Body of pancreas (tissue), 4 donors: Measurements from ENCODE around the gene XRRA1. TPM values are rescaled to one million over a fixed set of nuclear protein-coding genes. Genes with fewer than 3 reads are reported as not detected.

Source experiments
- ATAC-seq: fragments of 150-250 bp; one replicate; pipeline ENCODE4 v1.9.1; 2016
- DNase-seq, 4 donors: peaks; one replicate each; pipeline ENCODE4 v3.0.0-alpha.2; 2019
- H3K27ac ChIP-seq, 4 donors: fragments of 200-600 bp; sonication (generic); 1 replicate in 3 of 4; 2 replicates in 1 of 4; pipeline versions ENCODE4 v1.5.1 to v1.6.1; 2016 to 2019; ENCODE audit warnings: mild to moderate bottlenecking in 1 of 4, mixed read lengths in 1 of 4, moderate library complexity in 1 of 4
- H3K27me3 ChIP-seq, 2 donors: fragments of 200-600 bp; sonication (generic); one replicate each; pipeline ENCODE4 v1.6.0; 2016; ENCODE audit warnings: mild to moderate bottlenecking in 1 of 2
- H3K36me3 ChIP-seq, 2 donors: fragments of 200-600 bp; sonication (generic); replicated peaks in 1 of 2; 2 replicates each; pipeline ENCODE4 v1.5.1; 2016; ENCODE audit warnings: low read depth in 2 of 2; ENCODE audit not compliant: insufficient read depth in 1 of 2
- H3K4me1 ChIP-seq: fragments of 200-600 bp; sonication (generic); one replicate; pipeline ENCODE4 v1.6.0; 2016
- H3K4me3 ChIP-seq, 2 donors: fragments of 200-600 bp; sonication (generic); 1 replicate in 1 of 2; 2 replicates in 1 of 2; pipeline ENCODE4 v1.5.1; 2016 to 2019
- H3K9me3 ChIP-seq, 3 donors: fragments of 200-600 bp; sonication (generic); 1 replicate in 2 of 3; 2 replicates in 1 of 3; pipeline ENCODE4 v1.5.1; 2016
- POLR2A ChIP-seq, 3 donors: fragments of 450-650 bp; IDR thresholded peaks; one replicate each; pipeline ENCODE4 v1.6.1; 2016; ENCODE audit warnings: antibody characterized with exemption in 3 of 3, mild to moderate bottlenecking in 2 of 3
- WGBS, 2 donors: methylation state at CpG; one replicate each; pipeline ENCODE4 v1.1.5; 2017; 5-methylcytosine and 5-hydroxymethylcytosine counted together
- intact Hi-C: fragments of 100-400 bp; cut with DNase I; formaldehyde crosslinking; loops from one replicate; pipeline ENCODE4 v1.15.1; 2023
- total RNA-seq, 2 donors: library from RNA; depleted of rRNA; stranded (reverse); fragments of >200 nt; gene quantifications; one replicate each; pipeline ENCODE4 v1.1.0, GENCODE V29; 2016
- TF ChIP-seq, protein P1 (sequence below), 7 experiments: fragments of 450-650 bp in 4 of 7; fragments of 200-600 bp in 3 of 7; sonication (generic) in 3 of 7; IDR thresholded peaks; one replicate each; pipeline ENCODE4 v1.5.1; 2016 to 2019; ENCODE audit warnings: antibody characterized with exemption in 7 of 7

Gene XRRA1
- total RNA-seq, 2 donors from 2014 or later, result 15.6 to 35.3 TPM

DNA sequence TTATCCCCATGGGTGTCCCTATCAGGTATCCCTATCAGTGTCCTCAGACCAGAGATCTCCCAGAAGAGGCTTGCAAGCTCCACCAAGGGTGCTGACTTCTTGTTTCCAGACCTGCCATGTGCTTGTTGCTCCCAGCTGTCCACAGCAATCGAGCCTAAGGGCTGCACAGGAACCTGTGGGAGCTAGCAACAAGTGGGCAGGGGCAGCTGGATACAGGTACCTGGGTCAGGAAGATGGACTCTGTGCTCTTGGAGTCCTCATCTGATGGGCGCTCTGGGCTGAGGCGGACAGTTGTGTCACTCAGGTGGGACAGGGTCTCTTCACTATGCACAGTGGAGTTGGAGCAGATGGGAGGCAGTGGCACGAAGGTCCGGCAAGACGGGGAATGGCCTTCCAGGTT, 101.0 kb downstream of the XRRA1 start:
- no peaks in the 10 kb centered on the region for H3K9me3 ChIP-seq
- WGBS, 2 donors, result 94 to 95% methylated on average over 6 of the region's 6 CpGs
- intact Hi-C loops, result no loop called here
- no peaks in the 10 kb centered on the region for H3K27me3 ChIP-seq
- no peak overlapping the region for H3K27ac ChIP-seq
- no peak for DNase-seq
- TF ChIP-seq, protein P1, sequence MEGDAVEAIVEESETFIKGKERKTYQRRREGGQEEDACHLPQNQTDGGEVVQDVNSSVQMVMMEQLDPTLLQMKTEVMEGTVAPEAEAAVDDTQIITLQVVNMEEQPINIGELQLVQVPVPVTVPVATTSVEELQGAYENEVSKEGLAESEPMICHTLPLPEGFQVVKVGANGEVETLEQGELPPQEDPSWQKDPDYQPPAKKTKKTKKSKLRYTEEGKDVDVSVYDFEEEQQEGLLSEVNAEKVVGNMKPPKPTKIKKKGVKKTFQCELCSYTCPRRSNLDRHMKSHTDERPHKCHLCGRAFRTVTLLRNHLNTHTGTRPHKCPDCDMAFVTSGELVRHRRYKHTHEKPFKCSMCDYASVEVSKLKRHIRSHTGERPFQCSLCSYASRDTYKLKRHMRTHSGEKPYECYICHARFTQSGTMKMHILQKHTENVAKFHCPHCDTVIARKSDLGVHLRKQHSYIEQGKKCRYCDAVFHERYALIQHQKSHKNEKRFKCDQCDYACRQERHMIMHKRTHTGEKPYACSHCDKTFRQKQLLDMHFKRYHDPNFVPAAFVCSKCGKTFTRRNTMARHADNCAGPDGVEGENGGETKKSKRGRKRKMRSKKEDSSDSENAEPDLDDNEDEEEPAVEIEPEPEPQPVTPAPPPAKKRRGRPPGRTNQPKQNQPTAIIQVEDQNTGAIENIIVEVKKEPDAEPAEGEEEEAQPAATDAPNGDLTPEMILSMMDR (IDR thresholded peaks at IDR 0.05), result no peak
- TF ChIP-seq POLR2A (IDR thresholded peaks at IDR 0.05), result no peak
- H3K4me1 ChIP-seq, result no peaks in the 10 kb centered on the region
- no peak overlapping the region for H3K4me3 ChIP-seq
- no peak for ATAC-seq
- H3K36me3 ChIP-seq, result peaks cover 0 to 12% of the 10 kb centered on the region in 2 donors

DNA sequence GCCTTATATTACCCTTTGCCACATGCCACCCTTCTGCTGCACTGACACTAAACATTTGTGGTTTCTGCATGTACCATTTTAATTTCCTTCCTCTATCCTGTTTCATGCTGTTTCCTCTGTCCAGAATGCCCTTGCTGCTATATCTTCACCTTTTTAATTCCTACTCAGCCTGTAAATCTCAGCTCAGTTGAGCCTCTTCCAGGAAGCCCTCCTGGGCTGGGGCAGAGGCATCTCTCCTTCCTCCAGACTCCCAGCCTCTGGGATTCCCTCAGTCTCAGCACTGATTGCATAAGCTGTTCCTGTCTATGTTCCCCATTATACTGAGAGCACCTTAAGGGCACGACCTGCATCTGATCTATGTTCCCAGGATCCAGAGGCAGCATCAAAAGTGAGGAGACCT, 101.5 kb downstream of the XRRA1 start:
- no peak for TF ChIP-seq POLR2A (IDR thresholded peaks at IDR 0.05)
- TF ChIP-seq, protein P1 (IDR thresholded peaks at IDR 0.05), result no peak
- H3K36me3 ChIP-seq, result peaks cover 0 to 15% of the 10 kb centered on the region in 2 donors
- H3K27me3 ChIP-seq, result no peaks in the 10 kb centered on the region
- 100% methylated on average over 1 of the region's 1 CpG for WGBS, 2 donors
- H3K27ac ChIP-seq, result no peak overlapping the region
- H3K4me1 ChIP-seq, result no peaks in the 10 kb centered on the region
- no peaks in the 10 kb centered on the region for H3K9me3 ChIP-seq
- no peak for ATAC-seq
- intact Hi-C loops, result no loop called here
- no peak overlapping the region for H3K4me3 ChIP-seq
- DNase-seq, result no peak

DNA sequence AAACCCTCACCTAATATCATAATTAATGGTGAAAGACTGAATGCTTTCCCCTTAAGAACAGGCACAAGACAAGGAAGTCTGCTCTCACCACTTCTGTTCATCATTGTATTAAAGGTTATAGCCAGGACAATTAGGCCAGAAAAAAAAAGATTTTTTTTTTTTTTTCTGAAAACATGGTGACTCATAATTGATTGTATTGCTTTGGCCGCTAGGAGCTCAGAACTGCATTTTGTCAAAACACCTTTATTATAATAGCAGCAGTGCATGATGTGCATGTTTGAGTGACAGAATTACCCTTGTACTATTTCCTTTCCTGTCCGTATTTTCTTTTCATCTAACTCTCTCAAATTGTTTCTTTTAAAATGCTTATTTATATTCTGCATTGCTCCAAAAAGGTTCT, 102.1 kb downstream of the XRRA1 start:
- no peak for ATAC-seq
- intact Hi-C loops, result no loop called here
- TF ChIP-seq, protein P1 (IDR thresholded peaks at IDR 0.05), result no peak
- TF ChIP-seq POLR2A (IDR thresholded peaks at IDR 0.05), result no peak
- DNase-seq, result no peak
- H3K27me3 ChIP-seq, result no peaks in the 10 kb centered on the region
- no peak overlapping the region for H3K27ac ChIP-seq
- H3K9me3 ChIP-seq, result no peaks in the 10 kb centered on the region
- H3K4me1 ChIP-seq, result no peaks in the 10 kb centered on the region
- WGBS, 2 donors, result 85 to 95% methylated on average over 2 of the region's 2 CpGs
- peaks cover 0 to 15% of the 10 kb centered on the region in 2 donors for H3K36me3 ChIP-seq
- H3K4me3 ChIP-seq, result no peak overlapping the region

DNA sequence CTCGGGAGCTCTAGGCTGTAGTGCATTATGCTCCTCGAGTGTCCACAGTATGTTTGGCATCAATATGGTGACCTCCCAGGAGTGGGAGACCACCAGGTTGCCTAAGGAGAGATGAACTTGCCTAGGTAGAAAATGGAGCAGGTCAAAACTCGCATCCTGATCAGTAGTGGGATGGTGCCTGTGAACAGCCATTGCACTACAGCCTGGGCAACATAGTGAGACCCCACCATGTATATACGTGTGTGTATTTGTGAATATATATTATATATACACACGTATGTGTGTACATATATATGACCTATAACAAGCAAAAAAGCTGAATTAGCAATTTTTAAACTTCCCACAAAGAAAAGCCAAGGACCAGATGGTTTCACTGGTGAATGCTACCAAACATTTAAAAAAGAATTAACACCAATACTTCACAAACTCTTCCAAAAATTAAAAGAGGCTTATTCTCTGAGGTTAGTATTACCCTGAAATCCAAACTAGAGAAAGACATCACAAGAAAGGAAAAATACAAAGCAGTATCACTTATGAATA, 102.8 kb downstream of the XRRA1 start:
- Histone ChIP-seq H3K27me3 (no peaks in the 10 kb centered on the region), H3K36me3 (peaks cover 0 to 15% of the 10 kb centered on the region in 2 donors), H3K9me3 (no peaks in the 10 kb centered on the region), H3K27ac (no peak overlapping the region), H3K4me1 (no peaks in the 10 kb centered on the region), H3K4me3 (no peak overlapping the region)
- no peak for ATAC-seq
- no peak for TF ChIP-seq POLR2A (IDR thresholded peaks at IDR 0.05)
- TF ChIP-seq, protein P1 (IDR thresholded peaks at IDR 0.05), result no peak
- intact Hi-C loops, result no loop called here
- DNase-seq, result no peak
- 95 to 98% methylated on average over 5 of the region's 5 CpGs for WGBS, 2 donors

DNA sequence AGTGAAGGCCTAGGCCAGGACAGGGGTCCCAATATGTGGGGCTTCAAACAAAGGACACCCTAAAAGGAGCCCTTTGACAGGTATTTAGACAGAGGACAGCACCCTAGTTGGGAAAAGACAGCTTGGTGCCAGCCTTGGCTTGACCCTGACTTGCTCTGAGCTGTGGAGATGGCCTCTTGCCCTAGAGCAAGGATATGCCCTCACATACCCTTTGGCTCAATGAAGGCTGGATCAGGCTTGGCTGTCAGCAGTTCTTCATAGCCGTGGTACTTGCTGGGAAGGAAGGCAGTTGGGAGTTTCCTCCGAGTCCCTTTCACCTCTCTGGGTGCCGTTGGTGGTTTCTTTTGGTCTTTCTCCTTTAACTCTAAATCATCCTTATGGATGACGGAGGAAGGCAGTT, 104.0 kb downstream of the XRRA1 start:
- H3K9me3 ChIP-seq, result no peaks in the 10 kb centered on the region
- TF ChIP-seq, protein P1 (IDR thresholded peaks at IDR 0.05), result no peak
- no peak for TF ChIP-seq POLR2A (IDR thresholded peaks at IDR 0.05)
- DNase-seq (no peak), ATAC-seq (no peak)
- no peak overlapping the region for H3K4me3 ChIP-seq
- no peak overlapping the region for H3K27ac ChIP-seq
- H3K36me3 ChIP-seq, result peaks cover 0 to 15% of the 10 kb centered on the region in 2 donors
- intact Hi-C loops, result no loop called here
- H3K27me3 ChIP-seq, result no peaks in the 10 kb centered on the region
- no peaks in the 10 kb centered on the region for H3K4me1 ChIP-seq
- WGBS, 2 donors, result 98% methylated on average over 4 of the region's 4 CpGs
